Umbilical cord (tissue), 2 donors: ENCODE data around the gene DUOXA2. TPM values are rescaled to one million over a fixed set of nuclear protein-coding genes. Genes with fewer than 3 reads are reported as not detected.

ENCODE experiments used
- DNase-seq: peaks from one replicate; pipeline ENCODE4 v3.0.0-alpha.2; 2015; ENCODE audit warnings: low spot score
- total RNA-seq: library from RNA; depleted of rRNA; stranded (reverse); fragments of >200 nt; gene quantifications from one replicate; pipeline ENCODE4 v1.2.3, GENCODE V29; 2014; ENCODE audit warnings: low replicate concordance; ENCODE audit not compliant: insufficient read depth

DUOXA2 gene
- total RNA-seq, 1 donor from 2014 or later, result 3.9 TPM

DNA sequence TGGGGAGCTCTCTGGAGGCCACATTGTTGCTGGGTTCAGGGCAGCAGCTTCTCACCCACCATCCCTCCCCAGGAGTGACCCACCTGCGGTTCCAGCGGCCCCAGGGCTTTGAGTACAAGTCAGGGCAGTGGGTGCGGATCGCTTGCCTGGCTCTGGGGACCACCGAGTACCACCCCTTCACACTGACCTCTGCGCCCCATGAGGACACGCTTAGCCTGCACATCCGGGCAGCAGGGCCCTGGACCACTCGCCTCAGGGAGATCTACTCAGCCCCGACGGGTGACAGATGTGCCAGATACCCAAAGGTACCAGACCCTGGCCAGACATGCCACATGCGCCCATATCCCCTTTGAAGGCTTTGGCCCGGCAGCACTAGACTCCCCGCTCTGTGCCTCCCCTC, 47.5 kb downstream of the DUOXA2 start:
- no peak for DNase-seq

- peak; percentile 86 for DNase-seq
Observed at GRCh38 chr15:45162771-45163507, 48.8 kb downstream of the DUOXA2 start.

DNA sequence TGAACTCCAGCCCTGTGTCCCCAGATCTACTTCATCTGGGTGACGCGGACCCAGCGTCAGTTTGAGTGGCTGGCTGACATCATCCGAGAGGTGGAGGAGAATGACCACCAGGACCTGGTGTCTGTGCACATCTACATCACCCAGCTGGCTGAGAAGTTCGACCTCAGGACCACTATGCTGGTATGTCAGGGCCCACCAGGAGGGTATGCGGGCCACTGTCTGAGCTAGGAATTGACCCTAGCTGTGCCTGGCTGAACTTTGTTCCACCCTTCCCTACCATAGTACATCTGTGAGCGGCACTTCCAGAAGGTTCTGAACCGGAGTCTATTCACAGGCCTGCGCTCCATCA, 49.4 kb downstream of the DUOXA2 start:
- DNase-seq, result no peak

DNA sequence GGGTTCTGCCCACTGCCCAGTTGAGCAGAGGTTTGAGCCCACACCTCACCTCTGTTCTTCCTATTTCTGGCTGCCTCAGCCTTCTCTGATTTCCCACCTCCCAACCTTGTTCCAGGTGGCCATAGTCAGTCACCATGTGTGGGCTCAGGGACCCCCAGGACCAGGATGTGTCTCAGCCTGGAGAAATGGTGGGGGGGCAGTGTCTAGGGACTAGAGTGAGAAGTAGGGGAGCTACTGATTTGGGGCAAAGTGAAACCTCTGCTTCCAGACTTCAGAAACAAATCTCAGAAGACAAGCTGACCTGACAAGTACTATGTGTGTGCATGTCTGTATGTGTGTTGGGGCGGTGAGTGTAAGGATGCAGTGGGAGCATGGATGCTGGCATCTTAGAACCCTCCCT, 50.8 kb downstream of the DUOXA2 start:
- no peak for DNase-seq

DNA sequence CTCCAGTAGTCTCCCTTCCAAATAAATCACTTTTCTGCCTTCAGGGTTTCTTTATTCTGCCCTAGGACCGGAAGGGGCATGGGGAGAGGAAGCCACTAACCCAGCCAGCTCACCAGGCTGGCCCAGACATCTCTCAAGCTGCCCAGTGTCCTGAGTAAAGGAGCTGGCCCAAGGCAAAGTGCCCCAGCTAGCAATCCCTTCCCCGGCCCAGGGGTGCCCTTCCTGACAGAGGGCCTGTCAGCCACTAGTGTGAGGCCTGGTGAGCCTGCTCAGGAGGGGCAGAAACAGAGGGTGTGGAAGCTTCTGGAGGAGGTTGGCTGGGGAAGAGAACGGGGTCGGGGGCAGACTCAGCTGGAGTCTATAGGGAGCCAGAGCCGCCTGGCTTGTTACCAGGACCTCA, 51.4 kb downstream of the DUOXA2 start:
- no peak for DNase-seq

DNA sequence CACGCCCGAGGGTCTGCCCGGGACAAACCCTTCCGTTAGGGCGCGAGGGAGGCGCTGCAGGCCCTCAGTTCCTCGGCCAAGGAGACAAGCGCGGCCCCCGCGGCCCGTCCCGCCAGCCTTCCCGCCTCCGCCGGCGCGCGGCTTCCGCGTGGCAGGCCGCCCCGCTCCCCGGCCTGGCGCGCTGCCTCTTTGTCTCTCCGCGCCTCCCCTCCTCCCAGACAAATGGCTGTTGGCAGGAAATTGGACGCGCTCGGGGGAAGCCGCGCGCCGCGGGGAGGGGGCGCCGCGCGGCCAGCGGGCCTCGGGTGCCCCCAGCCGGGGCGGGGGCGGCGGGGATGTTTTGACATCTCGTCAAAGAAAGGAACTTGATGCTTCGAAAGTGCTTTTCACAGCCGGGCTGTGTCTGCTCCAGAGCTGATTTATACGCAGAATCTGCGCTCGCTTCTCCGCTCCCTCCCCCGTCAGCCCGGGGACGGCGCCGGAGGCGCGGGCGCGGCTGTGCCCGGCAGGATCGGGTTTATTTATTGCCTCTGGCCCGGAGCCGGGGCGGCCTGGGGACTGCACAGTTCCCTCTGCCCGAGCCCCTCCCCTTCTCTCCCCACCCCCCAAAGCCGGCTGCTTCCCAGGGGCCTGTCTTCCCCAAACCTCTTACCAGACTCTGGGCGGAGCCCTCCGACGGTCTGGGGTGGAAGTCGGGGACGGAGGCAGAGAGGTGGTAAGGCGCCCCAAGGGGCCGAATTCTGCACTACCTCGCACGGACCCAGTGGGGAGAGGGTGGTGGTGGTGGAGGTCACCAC, 52.9 kb downstream of the DUOXA2 start:
- DNase-seq, result peak; percentile 96

DNA sequence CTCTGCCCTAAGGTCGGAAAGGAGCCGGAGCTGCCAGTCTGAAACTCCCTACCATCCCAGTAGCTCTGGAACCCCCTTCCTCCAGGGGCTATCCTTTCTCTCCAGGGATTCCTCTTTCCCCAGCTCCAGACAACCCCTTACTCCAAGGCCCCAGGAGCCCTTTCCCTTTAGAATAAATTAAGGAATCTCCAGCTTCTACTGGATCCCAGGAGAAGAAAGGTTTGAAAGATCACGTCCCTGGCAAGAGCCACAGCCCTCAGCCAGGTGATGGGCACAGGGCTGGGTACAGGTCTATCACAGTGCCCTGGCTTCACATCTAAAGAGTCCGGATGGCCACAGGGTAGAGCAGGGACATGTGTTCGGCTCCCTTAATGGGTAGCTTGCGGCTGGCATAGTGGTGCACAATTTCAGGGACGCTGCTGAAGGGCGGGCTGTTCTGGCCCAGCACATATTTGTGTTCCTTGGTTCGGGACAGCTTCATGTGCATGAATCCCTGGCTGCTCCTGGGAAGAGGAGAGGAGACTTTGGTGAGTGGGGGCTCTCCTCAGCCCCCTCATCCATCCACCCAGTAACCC, 53.6 kb downstream of the DUOXA2 start:
- DNase-seq, result no peak

Other genes starting within 250 kb of the DUOXA2 start
- 2.6 TPM for gene TERB2, start 157.6 kb upstream of the DUOXA2 start, total RNA-seq
- 9.4 TPM for gene SORD, start 91.1 kb upstream of the DUOXA2 start, total RNA-seq
- 1.2 TPM for gene DUOX2, start 154 bp upstream of the DUOXA2 start, total RNA-seq
- 3.1 TPM for gene DUOXA1, start 15.6 kb downstream of the DUOXA2 start, total RNA-seq
- 5.8 TPM for gene DUOX1, start 15.7 kb downstream of the DUOXA2 start, total RNA-seq
- gene SHF, start 73.6 kb downstream of the DUOXA2 start, total RNA-seq, result 24.1 TPM
- not detected for gene SLC28A2, start 137.9 kb downstream of the DUOXA2 start, total RNA-seq